GM19023 (cell line): ENCODE data around the gene THSD1.
"Not testable (repeated sequence)": the region's sequence is repeated elsewhere in the genome, so short reads cannot be mapped to it uniquely, and the experiment has no call there.

Experiments
- ATAC-seq: cut with Tn5 transposase; IDR thresholded peaks from one replicate; pipeline ENCODE4 v1.9.1; 2021; ENCODE audit warnings: mild to moderate bottlenecking, moderate library complexity; ENCODE audit not compliant: unreplicated experiment

Gene THSD1

GRCh38 chr13:52412128-52412527 is 6.2 kb upstream of the THSD1 start:
- no peak for ATAC-seq

DNA sequence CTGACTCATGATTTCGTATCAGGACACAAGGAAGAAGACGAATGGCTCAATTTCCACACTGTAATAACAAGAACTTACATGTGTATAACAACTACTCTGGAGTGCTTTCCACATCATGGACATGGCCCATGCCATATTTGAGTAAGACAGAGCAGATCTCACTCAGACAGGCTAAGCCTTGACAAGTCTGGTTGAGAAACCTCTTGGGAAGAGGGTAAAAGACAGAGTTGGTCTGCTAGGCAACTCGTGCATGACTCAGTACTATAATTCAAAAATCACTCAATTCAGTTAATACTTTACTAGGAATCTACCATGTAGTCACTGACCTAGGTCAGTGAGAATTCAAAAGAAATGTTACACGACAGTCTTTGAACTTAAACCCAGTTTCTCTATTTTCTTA is 5.7 kb upstream of the THSD1 start:
- ATAC-seq: peak; percentile 93

DNA sequence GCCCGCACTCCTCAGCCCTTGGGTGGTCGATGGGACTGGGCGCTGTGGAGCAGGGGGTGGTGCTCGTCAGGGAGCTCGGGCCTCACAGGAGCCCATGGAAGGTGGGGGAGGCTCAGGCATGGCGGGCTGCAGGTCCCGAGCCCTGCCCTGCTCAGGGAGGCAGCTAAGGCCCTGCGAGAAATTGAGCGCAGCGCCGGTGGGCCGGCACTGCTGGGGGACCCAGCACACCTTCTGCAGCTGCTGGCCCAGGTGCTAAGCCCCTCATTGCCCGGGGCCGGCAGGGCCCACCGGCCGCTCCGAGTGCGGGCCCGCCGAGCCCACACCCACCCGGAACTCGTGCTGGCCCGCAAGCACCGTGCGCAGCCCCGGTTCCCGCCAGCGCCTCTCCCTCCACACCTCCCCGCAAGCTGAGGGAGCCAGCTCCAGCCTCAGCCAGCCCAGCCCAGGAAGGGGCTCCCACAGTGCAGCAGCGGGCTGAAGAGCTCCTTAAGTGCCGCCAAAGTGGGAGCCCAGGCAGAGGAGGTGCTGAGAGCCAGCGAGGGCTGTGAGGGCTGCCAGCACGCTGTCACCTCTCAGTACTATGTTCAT is 2.2 kb upstream of the THSD1 start:
- not testable (repeated sequence) for ATAC-seq

DNA sequence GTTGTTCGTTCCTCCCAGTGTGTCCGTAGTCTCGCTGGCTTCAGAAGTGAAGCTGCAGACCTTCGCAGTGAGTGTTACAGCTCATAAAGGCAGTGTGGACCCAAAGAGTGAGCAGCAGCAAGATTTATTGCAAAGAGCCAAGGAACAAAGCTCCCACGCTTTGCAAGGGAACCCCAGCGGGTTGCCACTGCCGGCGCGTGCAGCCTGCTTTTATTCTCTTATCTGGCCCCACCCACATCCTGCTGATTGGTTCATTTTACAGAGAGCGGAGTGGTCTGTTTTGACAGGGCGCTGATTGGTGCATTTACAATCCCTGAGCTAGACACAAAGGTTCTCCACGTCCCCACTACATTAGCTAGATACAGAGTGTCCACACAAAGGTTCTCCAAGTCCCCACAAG is 1.5 kb upstream of the THSD1 start:
- not testable (repeated sequence) for ATAC-seq

DNA sequence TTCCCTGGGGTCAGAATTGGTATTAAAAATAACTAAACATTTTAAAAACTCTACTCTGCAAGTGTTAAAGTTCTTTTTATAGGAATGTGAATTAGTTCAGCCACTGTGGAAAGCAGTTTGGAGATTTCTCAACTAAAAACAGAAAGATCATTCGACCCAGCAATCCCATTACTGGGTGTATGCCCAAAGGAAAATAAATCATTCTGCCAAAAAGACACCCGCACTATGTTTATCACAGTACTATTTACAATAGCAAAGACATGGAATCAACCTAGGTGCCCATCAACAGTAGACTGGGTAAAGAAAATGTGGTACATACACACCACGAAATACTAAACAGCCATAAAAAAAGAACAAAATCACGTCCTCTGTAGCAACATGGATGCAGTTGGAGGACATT is 657 bp upstream of the THSD1 start:
- no peak for ATAC-seq

DNA sequence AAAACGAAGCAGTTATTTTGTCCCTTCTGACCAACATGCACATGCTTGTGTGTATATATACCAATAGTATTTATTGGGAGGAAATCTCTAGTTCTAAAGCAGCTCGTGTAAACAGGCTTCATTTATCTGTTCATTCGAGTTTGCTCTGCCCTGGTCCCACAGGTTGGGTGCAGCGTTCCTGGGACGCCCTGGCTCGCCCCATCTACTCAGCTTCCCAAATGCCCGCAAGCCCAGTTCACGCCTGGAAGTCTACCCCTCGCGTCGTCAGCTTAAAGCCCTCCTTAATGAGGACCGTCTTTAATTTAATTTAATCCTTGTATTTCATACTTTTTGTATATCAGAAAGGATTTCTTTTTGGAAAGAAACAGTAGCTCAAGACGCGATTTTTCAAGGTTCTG is 604 bp downstream of the THSD1 start:
- no peak for ATAC-seq

DNA sequence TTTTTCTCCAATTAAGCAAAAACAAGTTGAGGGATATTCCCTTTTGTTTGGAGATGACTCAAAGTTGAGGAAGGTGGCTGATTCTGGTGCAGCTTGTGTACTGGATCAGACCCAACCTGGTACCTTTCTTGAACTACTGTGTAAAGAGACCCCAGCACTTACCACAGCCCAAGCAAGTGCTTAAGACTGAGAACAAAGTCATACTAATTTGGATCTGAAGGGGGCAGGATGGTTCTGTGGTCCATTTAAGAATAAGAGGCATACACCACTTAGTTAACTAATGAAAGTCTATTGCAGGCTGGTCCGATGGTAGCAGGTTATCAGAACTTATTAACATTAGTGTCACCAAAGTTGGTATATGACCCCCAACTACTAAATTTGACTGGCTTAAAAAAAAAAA is 6.3 kb downstream of the THSD1 start:
- no peak for ATAC-seq

- no peak for ATAC-seq
These were observed 6.9 kb downstream of the THSD1 start for GRCh38 chr13:52399046-52399445.

GRCh38 chr13:52395704-52396103 is 10.3 kb downstream of the THSD1 start:
- no peak for ATAC-seq

DNA sequence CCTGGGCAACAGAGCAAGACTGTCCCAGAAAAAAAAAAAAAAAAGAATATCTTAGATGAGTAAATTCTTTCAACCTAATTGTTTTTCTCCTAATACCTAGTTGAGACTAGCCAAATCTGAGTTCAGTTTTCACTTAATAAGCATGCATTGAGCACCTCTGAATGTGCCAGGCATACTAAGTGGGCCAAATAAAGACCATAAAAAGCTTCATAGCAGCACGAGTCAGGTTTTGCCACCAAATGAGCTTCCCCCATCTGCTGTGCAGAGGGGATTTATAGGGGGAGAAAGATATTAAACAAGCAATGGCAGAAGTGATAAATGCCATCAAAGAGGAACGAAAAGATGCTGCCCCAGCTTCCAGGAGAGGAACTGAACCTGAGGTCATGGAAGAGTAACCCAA is 11.4 kb downstream of the THSD1 start:
- no peak for ATAC-seq

DNA sequence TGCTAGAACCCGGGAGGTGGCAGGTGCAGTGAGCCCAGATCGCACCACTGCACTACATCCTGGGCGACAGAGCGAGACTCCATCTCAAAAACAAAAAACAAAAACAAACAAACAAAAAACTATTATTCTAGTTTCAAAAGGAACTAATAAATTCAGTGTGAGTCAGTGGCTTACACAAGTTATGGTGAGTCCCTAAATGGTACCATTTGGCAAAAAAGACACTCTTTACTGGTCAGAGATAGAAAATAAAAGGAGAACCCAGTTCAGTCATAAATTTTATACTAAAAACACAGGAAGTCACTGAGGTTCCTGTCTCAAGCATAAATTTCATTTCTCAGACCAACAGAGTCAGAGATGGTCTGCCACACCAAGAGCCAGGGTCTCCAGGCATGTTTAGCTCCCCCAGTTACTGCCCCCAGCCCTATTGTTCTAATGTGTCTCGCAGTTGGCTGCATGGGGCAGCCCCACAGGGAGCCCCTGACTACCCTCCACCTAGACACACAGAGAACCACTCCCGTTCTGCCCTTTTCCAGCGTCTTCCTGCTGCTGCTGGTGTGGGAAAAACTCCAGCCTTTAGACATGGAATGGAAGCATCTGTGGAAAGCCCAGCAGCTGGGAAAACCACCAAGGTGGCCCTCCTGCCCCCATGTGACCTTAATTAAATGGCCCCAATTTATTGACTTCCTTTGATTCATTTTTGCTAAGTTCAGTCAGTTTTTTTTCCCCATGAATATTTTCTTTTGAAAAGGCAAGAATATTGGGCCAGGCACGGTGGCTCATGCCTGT is 12.2 kb downstream of the THSD1 start:
- no peak for ATAC-seq

GRCh38 chr13:52387721-52388120 is 18.3 kb downstream of the THSD1 start:
- ATAC-seq: no peak

GRCh38 chr13:52385870-52386269 is 20.1 kb downstream of the THSD1 start:
- no peak for ATAC-seq

DNA sequence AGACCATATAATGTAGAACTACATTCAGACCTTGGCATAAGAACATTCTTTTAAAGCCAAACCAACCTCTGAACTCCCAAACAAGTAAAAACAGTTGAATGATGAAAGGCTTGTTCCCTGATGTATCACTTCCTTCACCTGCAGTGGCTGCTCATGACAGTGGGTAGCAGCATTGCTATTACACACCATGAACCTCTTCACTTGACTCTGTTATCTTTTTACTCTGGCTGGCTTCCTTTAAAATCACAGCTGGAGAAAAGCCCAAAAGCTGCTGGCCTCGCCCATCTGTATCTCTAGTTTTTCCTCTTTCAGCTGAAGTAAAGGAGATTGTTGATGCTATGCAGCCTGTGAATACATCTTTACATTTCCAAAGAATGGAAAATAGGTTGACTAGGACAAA is 22.6 kb downstream of the THSD1 start:
- ATAC-seq: no peak

DNA sequence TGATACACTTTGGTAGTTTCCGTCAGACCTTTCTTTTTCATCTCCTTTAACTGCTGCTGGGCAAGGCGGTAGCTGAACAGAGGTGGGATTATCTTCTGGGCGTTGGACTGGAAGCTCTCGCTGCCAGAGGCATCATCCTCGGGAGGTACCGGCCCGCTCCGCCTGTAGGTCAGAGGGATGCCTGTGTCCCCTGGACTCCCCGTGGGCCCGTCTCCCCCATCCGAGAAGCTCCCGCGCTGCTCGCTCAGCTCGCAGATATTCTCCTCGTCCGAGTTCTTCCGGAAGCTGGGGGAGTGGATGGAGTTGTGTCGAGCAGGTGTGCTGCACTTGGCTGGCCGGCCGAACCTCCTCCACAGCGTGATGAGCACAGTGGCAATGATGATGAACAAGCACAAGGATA is 27.7 kb downstream of the THSD1 start:
- ATAC-seq: no peak

GRCh38 chr13:52377898-52378297 is 28.1 kb downstream of the THSD1 start:
- ATAC-seq: no peak

GRCh38 chr13:52374873-52375411 is 31.0 kb downstream of the THSD1 start:
- no peak for ATAC-seq

DNA sequence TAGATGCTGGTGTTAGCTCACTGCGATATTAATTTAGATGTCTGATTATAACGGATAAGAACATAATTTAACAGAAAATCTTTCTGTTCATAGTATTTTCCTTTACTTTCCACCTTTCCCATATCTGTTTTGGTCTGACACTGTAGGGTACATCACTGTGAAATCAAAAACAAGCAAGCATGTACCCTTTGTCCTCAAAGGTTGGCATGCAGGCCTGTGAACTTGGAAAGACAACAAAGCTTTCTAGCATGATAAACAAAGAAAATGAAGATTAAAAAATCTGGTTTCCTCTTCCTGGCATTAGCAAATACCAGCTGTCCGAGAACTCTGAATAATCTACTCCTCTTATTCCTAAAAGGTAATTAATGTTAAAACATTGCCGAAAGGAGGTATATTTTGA is 31.6 kb downstream of the THSD1 start:
- ATAC-seq: no peak

GRCh38 chr13:52373277-52373676 is 32.7 kb downstream of the THSD1 start:
- ATAC-seq: not testable (repeated sequence)

- no peak for ATAC-seq
These were observed 34.2 kb downstream of the THSD1 start for GRCh38 chr13:52371736-52372247.

GRCh38 chr13:52366291-52366690 is 39.7 kb downstream of the THSD1 start:
- ATAC-seq: no peak

DNA sequence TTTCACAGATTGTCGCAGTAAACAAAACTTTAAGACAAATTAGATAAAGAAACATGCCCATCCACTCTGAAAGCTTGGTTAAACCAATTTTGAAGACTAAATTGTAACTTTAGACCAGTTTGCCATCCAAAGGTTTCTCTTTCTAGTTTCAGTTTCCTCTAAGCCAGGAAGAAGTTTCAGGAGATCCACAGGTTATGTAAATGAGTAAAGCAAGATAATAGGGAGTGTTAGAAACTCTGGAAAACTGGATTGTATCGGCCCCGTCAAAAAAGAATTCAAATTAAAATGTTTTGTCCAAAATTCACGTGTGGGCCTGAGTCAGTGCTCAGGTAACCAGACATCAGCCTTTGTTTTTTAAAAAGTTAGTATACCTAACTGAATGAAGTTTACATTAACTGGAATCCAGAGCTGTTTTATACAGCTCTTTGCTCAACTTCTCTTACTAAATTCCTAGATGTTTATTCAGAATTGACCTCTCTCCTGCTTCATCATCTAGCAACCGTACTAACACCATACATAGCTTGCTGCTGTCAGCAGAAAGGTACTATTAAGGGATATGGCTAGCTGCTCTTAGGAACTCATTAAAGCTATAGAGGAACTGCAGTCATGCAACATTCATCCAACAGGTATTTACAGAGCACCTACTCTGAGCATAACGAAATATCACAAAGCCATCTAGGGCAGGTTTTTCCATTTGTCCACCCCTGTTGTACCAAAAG is 43.6 kb downstream of the THSD1 start:
- ATAC-seq: not testable (repeated sequence)
